ENCODE measurements around the gene GAS2. TPM values are rescaled to one million over a fixed set of nuclear protein-coding genes. Genes with fewer than 3 reads are reported as not detected.

The GAS2 gene
- total and polyA plus RNA-seq, 2 of the 4 experiments (the other 2 are of a cell fraction), result 0.51 to 0.90 TPM

DNA sequence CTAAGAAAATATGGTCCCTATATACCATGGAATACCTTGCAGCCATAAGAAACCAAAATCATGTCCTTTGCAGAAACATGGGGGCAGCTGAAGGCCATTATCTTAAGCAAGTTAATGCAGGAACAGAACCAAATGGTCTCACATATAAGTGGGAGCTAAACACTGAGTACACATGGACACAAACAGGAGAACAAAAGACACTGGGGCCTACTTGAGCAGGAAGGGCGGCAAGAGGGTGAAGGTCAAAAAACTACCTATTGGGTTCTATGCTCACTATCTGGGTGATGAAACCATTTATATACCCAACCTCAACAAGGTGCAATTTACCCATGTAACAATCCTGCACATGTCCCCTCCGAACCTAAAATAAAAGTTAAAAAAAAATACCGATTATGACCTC, 22.5 kb downstream of the GAS2 start:
- Histone ChIP-seq H2BK120ac (ENCODE audit: low read depth, low read length) (no peak overlapping the region), H2AFZ (replicated peaks; ENCODE audit: low read length, poor library complexity) (no peak overlapping the region), H3K23ac (ENCODE audit: low read depth, low read length) (no peak overlapping the region), H4K8ac (ENCODE audit: low read depth in 2 of 2, low read length in 2 of 2) (no peak overlapping the region), H3K9me3 (ENCODE audit: control insufficient read depth, insufficient read depth, low read length) (no peaks in the 10 kb centered on the region), H3K4ac (ENCODE audit: low read depth, low read length) (no peak overlapping the region), H2BK15ac (ENCODE audit: low read depth, low read length) (no peak overlapping the region), H2BK20ac (ENCODE audit: low read depth, low read length) (no peak overlapping the region), H3K14ac (replicated peaks; ENCODE audit: low read depth, low read length) (no peak overlapping the region), H4K20me1 (ENCODE audit: insufficient read depth, low read length) (no peaks in the 10 kb centered on the region), H3K4me2 (ENCODE audit: low read depth, low read length) (no peak overlapping the region), H4K91ac (ENCODE audit: insufficient read depth, low read depth, low read length) (no peak overlapping the region), H3K27me3 (ENCODE audit: control insufficient read depth, insufficient read depth, low read length) (no peaks in the 10 kb centered on the region), H3K9ac (ENCODE audit: low read depth, low read length) (no peak overlapping the region), H3K4me3 (ENCODE audit: insufficient read depth, low read depth, low read length) (no peak overlapping the region), H3K4me1 (ENCODE audit: control insufficient read depth, insufficient read depth, low read length) (no peaks in the 10 kb centered on the region), H3K18ac (ENCODE audit: low read depth, low read length) (no peak overlapping the region), H3K79me1 (ENCODE audit: low read depth in 1 of 2, low read length in 2 of 2) (no peaks in the 10 kb centered on the region), H3K36me3 (ENCODE audit: control insufficient read depth, insufficient read depth, low read length) (no peaks in the 10 kb centered on the region), H3K27ac (ENCODE audit: insufficient read depth, low read length) (no peak overlapping the region), H3K56ac (ENCODE audit: extremely low read depth, insufficient read depth, low read length) (no peak overlapping the region), H2AK5ac (ENCODE audit: low read depth, low read length) (no peak overlapping the region), H2AK9ac (replicated peaks; ENCODE audit: low read depth, low read length, poor library complexity) (no peak overlapping the region), H4K5ac (ENCODE audit: low read depth, low read length) (no peak overlapping the region), H2BK5ac (ENCODE audit: low read depth, low read length, poor library complexity, severe bottlenecking) (no peak overlapping the region), H3K9me1 (ENCODE audit: insufficient read depth, low read length) (no peaks in the 10 kb centered on the region)
- dilution Hi-C loops (cut with HindIII; ENCODE audit: low sequenced_read_pairs, unreplicated experiment) (no loop called here), in situ Hi-C loops (cut with MboI; ENCODE audit: low sequenced_read_pairs) (no loop called here), intact Hi-C loops (cut with micrococcal nuclease) (no loop called here)
- 60% methylated on average over 1 of the region's 3 CpGs; no CpG with 5 or more reads in 1 of the 2 experiments for WGBS, 2 experiments (ENCODE audit: extremely low coverage in 2 of 2, insufficient read length in 1 of 2)
- DNase-seq (no peak), ATAC-seq (ENCODE audit: low read depth) (no peak)
- CTCF ChIA-PET, result no interaction called here
- TF ChIP-seq RCOR1 (IDR thresholded peaks at IDR 0.05; ENCODE audit: insufficient replicate concordance, low read length), result no peak
- TF ChIP-seq RAD21 (IDR thresholded peaks at IDR 0.05; ENCODE audit: low read length), result no peak
- TF ChIP-seq SMC3 (IDR thresholded peaks at IDR 0.05; ENCODE audit: low read depth, low read length), result no peak
- TF ChIP-seq MXI1 (IDR thresholded peaks at IDR 0.05; ENCODE audit: borderline replicate concordance, low read depth, low read length), result no peak
- no peak for TF ChIP-seq CTCF (conservative IDR thresholded peaks at IDR 0.05; ENCODE audit: low read depth, low read length)
- TF ChIP-seq MAZ (IDR thresholded peaks at IDR 0.05; ENCODE audit: borderline replicate concordance, low read depth, low read length), result no peak
- TF ChIP-seq CHD1 (IDR thresholded peaks at IDR 0.05; ENCODE audit: low read depth, low read length), result no peak
- no peak for TF ChIP-seq CEBPB (IDR thresholded peaks at IDR 0.05; ENCODE audit: low read depth, low read length)
- TF ChIP-seq NFE2L2 (IDR thresholded peaks at IDR 0.05; ENCODE audit: low read depth, low read length), result no peak
- TF ChIP-seq MAFK (IDR thresholded peaks at IDR 0.05; ENCODE audit: low read depth, low read length), result no peak
- TF ChIP-seq ELK1 (IDR thresholded peaks at IDR 0.05; ENCODE audit: borderline replicate concordance, low read depth, low read length), result no peak
- TF ChIP-seq RFX5 (IDR thresholded peaks at IDR 0.05; ENCODE audit: low read depth, low read length), result no peak
- no peak for TF ChIP-seq POLR2A (IDR thresholded peaks at IDR 0.05; ENCODE audit: low read depth, low read length)
- no TSS peak for BruUV-seq (replicated peaks)
- POLR2A ChIA-PET (ENCODE audit: unreplicated experiment), result interaction anchor here (0.7 kb wide), 1 partner anchor 234 kb away, joined by 3 read pairs; no protein-coding TSS in a partner anchor

Measured in IMR-90 (cell line).